Keratinocyte (primary cell): ENCODE measurements around the gene TCF7L2.

Experiments
- EZH2 ChIP-seq: IDR thresholded peaks from one replicate; pipeline ENCODE4 v1.6.1; 2012; ENCODE audit warnings: inconsistent platforms, mild to moderate bottlenecking, low read length, moderate library complexity
- TF ChIP-seq, protein P1 (sequence below), 3 experiments: IDR thresholded peaks in 1 of 3; conservative IDR thresholded peaks in 1 of 3; optimal IDR thresholded peaks in 1 of 3; 2 replicates in 2 of 3; 3 replicates in 1 of 3; pipeline versions ENCODE3 to v1.5.1; 2011; ENCODE audit warnings: low read length in 3 of 3, mild to moderate bottlenecking in 3 of 3, moderate library complexity in 2 of 3, control low read depth in 1 of 3, inconsistent platforms in 1 of 3; ENCODE audit not compliant: insufficient read depth in 2 of 3; ENCODE audit errors: extremely low read depth in 1 of 3

DNA sequence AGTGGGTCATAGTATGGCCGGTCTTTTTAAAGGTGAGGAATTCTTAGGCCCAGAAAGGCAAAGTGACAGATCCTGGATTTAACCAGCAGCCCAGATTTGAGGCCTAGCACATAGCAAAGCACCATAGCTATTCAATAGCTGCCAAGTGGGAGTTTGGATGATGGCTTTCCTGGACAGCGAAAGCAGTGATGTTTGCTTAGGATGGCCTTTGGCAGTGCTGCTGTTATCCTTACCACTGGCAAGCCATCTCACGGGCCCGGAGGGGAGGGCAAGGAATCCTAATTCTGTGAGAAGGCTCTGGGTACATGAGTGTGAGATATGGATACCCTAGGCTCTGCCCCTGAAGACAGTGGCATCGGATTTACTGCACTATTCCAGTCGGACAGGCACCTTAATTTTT, 50.4 kb downstream of the TCF7L2 start:
- TF ChIP-seq, protein P1, sequence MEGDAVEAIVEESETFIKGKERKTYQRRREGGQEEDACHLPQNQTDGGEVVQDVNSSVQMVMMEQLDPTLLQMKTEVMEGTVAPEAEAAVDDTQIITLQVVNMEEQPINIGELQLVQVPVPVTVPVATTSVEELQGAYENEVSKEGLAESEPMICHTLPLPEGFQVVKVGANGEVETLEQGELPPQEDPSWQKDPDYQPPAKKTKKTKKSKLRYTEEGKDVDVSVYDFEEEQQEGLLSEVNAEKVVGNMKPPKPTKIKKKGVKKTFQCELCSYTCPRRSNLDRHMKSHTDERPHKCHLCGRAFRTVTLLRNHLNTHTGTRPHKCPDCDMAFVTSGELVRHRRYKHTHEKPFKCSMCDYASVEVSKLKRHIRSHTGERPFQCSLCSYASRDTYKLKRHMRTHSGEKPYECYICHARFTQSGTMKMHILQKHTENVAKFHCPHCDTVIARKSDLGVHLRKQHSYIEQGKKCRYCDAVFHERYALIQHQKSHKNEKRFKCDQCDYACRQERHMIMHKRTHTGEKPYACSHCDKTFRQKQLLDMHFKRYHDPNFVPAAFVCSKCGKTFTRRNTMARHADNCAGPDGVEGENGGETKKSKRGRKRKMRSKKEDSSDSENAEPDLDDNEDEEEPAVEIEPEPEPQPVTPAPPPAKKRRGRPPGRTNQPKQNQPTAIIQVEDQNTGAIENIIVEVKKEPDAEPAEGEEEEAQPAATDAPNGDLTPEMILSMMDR (optimal IDR thresholded peaks at IDR 0.05 in 1 of 3, IDR thresholded peaks at IDR 0.05 in 1 of 3, conservative IDR thresholded peaks at IDR 0.05 in 1 of 3; ENCODE audit: extremely low read depth in 1 of 3, insufficient read depth in 2 of 3, low read length in 3 of 3), result no peak
- TF ChIP-seq EZH2, result no peak
